T follicular helper cell (primary cell): ENCODE data around the gene BCAN.
A peak's percentile ranks its signal among the peaks of the same experiment; 100 is the strongest.
"Not testable (repeated sequence)": the region's sequence is repeated elsewhere in the genome, so short reads cannot be mapped to it uniquely, and the experiment has no call there.

ENCODE experiments used
- DNase-seq: peaks from one replicate; pipeline ENCODE4 v3.0.0-alpha.2; 2020; ENCODE audit warnings: low read depth

The BCAN gene

GRCh38 chr1:156618853-156619581 is 22.9 kb upstream of the BCAN start, which contains the start of gene HAPLN2:
TSS of gene HAPLN2 (plus strand) at chr1:156619415. CDS start at chr1:156623491, 4,076 bp downstream.
- DNase-seq, result no peak

GRCh38 chr1:156619582-156619955 is 22.3 kb upstream of the BCAN start:
- no peak for DNase-seq

GRCh38 chr1:156622581-156623297 is 19.2 kb upstream of the BCAN start:
- no peak for DNase-seq

GRCh38 chr1:156623946-156624813 is 17.7 kb upstream of the BCAN start:
- DNase-seq, result no peak

- DNase-seq, result no peak
Measured at GRCh38 chr1:156624814-156625435, 17.0 kb upstream of the BCAN start.

- DNase-seq, result peak; percentile 54
Measured at GRCh38 chr1:156625436-156626078, 16.4 kb upstream of the BCAN start.

- DNase-seq, result no peak
Measured at GRCh38 chr1:156626079-156626438, 15.9 kb upstream of the BCAN start.

- no peak for DNase-seq
Measured at GRCh38 chr1:156627313-156627880, 14.5 kb upstream of the BCAN start.

- no peak for DNase-seq
Measured at GRCh38 chr1:156629823-156630449, 12.0 kb upstream of the BCAN start.

- DNase-seq, result not testable (repeated sequence)
Measured at GRCh38 chr1:156631152-156631551, 10.8 kb upstream of the BCAN start.

GRCh38 chr1:156632355-156632754 is 9.6 kb upstream of the BCAN start:
- no peak for DNase-seq

- DNase-seq, result no peak
Measured at GRCh38 chr1:156638189-156638985, 3.5 kb upstream of the BCAN start.

GRCh38 chr1:156639601-156640101 is 2.3 kb upstream of the BCAN start:
- no peak for DNase-seq

- DNase-seq, result no peak
Measured at GRCh38 chr1:156640842-156641706, 843 bp upstream of the BCAN start.

GRCh38 chr1:156642265-156643048 is 540 bp downstream of the BCAN start:
- no peak for DNase-seq

- DNase-seq, result no peak
Measured at GRCh38 chr1:156643049-156643777, 1.3 kb downstream of the BCAN start.

- no peak for DNase-seq
Measured at GRCh38 chr1:156643778-156644092, 1.8 kb downstream of the BCAN start.
